ENCODE data around the gene LCP1. TPM values are rescaled to one million over a fixed set of nuclear protein-coding genes. Genes with fewer than 3 reads are reported as not detected.
A peak's percentile ranks its signal among the peaks of the same experiment; 100 is the strongest.

LCP1 gene
- total RNA-seq, 2 donors from 2014 or later, result 58.1 to 177 TPM

DNA sequence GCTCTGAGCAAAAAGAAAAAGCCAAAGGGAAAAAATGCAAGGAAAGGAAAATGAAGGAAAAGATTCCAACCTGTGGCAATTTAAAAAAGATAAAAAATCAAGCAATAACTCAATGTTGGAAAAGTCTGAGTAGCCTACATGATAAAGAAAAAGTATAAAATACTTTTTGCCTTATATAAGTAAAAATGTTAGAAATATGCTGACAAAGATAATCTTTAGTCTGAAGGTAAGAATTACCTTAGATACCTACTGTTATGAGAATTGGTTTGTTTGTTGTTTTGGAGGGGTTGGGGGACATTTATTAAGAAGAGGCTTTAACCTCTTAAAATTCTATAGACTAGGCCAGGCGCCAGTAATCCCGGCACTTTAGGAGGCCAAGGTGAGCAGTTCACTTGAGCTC, 47.5 kb downstream of the LCP1 start:
- Histone ChIP-seq H3K4me1 (replicated peaks) (peaks cover 3% of the 10 kb centered on the region), H3K9me3 (no peaks in the 10 kb centered on the region), H3K36me3 (no peaks in the 10 kb centered on the region), H3K27me3 (replicated peaks; ENCODE audit: insufficient read depth) (no peaks in the 10 kb centered on the region), H3K27ac (peak overlapping the region; percentile 76 to 82), H3K4me3 (no peak overlapping the region)
- 53% methylated on average over 2 of the region's 2 CpGs for WGBS
- intact Hi-C loops (cut with DNase I), result no loop called here
- TF ChIP-seq POLR2AphosphoS5 (IDR thresholded peaks at IDR 0.05) (no peak), POLR2A (IDR thresholded peaks at IDR 0.05) (no peak)
- TF ChIP-seq, protein P1, sequence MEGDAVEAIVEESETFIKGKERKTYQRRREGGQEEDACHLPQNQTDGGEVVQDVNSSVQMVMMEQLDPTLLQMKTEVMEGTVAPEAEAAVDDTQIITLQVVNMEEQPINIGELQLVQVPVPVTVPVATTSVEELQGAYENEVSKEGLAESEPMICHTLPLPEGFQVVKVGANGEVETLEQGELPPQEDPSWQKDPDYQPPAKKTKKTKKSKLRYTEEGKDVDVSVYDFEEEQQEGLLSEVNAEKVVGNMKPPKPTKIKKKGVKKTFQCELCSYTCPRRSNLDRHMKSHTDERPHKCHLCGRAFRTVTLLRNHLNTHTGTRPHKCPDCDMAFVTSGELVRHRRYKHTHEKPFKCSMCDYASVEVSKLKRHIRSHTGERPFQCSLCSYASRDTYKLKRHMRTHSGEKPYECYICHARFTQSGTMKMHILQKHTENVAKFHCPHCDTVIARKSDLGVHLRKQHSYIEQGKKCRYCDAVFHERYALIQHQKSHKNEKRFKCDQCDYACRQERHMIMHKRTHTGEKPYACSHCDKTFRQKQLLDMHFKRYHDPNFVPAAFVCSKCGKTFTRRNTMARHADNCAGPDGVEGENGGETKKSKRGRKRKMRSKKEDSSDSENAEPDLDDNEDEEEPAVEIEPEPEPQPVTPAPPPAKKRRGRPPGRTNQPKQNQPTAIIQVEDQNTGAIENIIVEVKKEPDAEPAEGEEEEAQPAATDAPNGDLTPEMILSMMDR (IDR thresholded peaks at IDR 0.05), result no peak
- DNase-seq (ENCODE audit: low spot score), result no peak

DNA sequence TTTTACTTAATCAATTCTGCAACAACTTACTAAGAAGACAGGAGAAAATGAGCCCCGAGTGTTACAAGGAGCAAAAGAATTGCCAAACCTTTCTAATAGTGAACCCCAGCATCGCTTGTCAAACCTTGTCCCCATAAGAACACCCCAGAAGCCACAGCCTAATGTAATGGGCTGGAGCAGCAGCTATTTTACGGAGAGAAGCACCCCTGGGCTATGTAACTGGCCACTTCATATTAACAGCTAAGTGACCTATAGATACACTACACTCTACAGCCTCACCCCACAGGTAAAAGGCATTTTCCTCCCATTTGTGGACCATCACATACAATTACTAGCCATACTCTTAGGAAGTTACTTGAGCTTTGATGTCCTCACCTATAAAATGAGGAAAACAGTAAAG, 49.9 kb downstream of the LCP1 start:
- DNase-seq (ENCODE audit: low spot score), result no peak
- TF ChIP-seq POLR2A (IDR thresholded peaks at IDR 0.05) (no peak), POLR2AphosphoS5 (IDR thresholded peaks at IDR 0.05) (no peak)
- intact Hi-C loops (cut with DNase I), result no loop called here
- no peaks in the 10 kb centered on the region for H3K27me3 ChIP-seq (replicated peaks; ENCODE audit: insufficient read depth)
- WGBS, result 91% methylated on average over 3 of the region's 3 CpGs
- no peaks in the 10 kb centered on the region for H3K36me3 ChIP-seq
- H3K27ac ChIP-seq, result no peak overlapping the region
- H3K4me3 ChIP-seq, result no peak overlapping the region
- H3K4me1 ChIP-seq (replicated peaks), result peaks cover 3% of the 10 kb centered on the region
- H3K9me3 ChIP-seq, result no peaks in the 10 kb centered on the region

DNA sequence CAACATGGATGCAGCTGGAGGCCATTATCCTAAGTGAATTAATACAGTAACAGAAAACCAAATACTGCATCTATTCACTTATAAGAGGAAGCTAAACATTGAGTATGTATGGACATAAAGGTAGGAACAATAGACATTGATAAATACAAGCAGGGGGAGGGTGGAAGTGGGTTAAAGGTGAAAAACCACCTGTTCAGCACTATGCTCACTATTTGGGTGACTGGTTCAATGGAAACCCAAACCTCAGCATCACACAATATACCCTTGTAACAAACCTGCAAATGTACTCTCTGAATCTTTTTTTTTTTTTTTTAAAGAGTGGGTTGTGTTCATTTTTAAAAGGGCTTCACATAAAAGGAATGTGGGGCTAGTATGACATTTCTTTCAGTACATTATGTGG, 50.3 kb downstream of the LCP1 start:
- Histone ChIP-seq H3K27me3 (replicated peaks; ENCODE audit: insufficient read depth) (no peaks in the 10 kb centered on the region), H3K4me3 (no peak overlapping the region), H3K4me1 (replicated peaks) (peaks cover 3% of the 10 kb centered on the region), H3K9me3 (no peaks in the 10 kb centered on the region), H3K27ac (no peak overlapping the region), H3K36me3 (no peaks in the 10 kb centered on the region)
- no peak for DNase-seq (ENCODE audit: low spot score)
- intact Hi-C loops (cut with DNase I), result no loop called here
- TF ChIP-seq POLR2AphosphoS5 (IDR thresholded peaks at IDR 0.05) (no peak), POLR2A (IDR thresholded peaks at IDR 0.05) (no peak)
- TF ChIP-seq, protein P1 (IDR thresholded peaks at IDR 0.05), result no peak

DNA sequence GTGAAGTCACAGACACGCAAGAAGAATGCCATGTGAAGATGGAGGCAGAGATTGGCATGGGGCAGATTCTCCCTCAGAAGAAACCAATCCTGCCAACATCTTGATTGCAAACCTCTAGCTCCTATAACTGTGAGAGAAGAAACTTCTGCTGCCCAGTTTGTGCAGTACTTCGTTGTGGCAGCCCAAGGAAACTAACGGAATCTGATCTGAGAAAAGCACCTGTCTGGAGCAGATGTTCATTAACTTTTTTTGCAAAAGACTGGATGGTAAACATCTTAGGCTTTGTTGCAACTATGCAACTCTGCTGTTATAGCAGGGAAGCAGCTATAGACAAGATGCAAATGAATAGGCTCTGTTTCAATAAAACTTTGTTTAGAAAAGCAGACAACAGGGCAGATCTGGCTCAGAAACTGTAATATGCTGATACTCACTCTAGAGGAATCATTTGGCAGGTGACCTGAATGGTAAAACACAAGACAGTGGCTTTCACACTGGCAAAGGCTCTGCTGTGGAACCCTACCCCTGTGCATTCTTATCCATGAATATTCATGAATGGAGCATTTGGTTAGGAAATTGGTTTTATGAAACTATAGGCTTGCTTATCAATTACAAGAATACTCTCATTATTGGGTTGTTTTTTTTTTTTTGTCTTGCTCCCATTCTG, 51.9 kb downstream of the LCP1 start:
- intact Hi-C loops (cut with DNase I), result no loop called here
- Histone ChIP-seq H3K36me3 (no peaks in the 10 kb centered on the region), H3K27ac (no peak overlapping the region), H3K9me3 (no peaks in the 10 kb centered on the region), H3K4me3 (no peak overlapping the region), H3K4me1 (replicated peaks) (peaks cover 3% of the 10 kb centered on the region), H3K27me3 (replicated peaks; ENCODE audit: insufficient read depth) (no peaks in the 10 kb centered on the region)
- no peak for DNase-seq (ENCODE audit: low spot score)
- TF ChIP-seq POLR2AphosphoS5 (IDR thresholded peaks at IDR 0.05) (no peak), POLR2A (IDR thresholded peaks at IDR 0.05) (no peak)
- TF ChIP-seq, protein P1 (IDR thresholded peaks at IDR 0.05), result no peak
- WGBS, result 90% methylated on average over 3 of the region's 3 CpGs

DNA sequence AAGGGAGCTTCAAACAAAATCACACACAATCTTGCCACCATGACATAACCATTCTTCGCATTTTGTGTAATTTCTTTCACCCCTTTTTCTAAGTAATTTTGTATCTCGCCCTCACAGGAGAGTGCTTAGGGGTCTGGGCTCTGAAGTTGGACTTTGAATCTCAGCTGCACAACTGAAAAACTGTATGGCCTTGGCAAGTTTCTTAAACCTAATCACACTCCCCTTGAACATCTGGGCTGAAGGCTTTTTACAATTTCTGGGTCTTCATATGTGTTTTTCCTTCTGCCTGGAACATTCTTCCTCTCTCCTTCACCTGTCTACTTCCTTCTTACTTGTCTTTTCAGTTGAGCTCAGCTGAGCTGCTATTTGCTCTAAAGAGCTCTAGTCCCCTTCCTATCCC, 52.9 kb downstream of the LCP1 start:
- H3K9me3 ChIP-seq, result no peaks in the 10 kb centered on the region
- DNase-seq (ENCODE audit: low spot score), result no peak
- WGBS, result 92% methylated on average over 2 of the region's 2 CpGs
- H3K27ac ChIP-seq, result no peak overlapping the region
- H3K27me3 ChIP-seq (replicated peaks; ENCODE audit: insufficient read depth), result no peaks in the 10 kb centered on the region
- TF ChIP-seq, protein P1 (IDR thresholded peaks at IDR 0.05), result no peak
- TF ChIP-seq POLR2A (IDR thresholded peaks at IDR 0.05) (no peak), POLR2AphosphoS5 (IDR thresholded peaks at IDR 0.05) (no peak)
- no peak overlapping the region for H3K4me3 ChIP-seq
- no peaks in the 10 kb centered on the region for H3K36me3 ChIP-seq
- intact Hi-C loops (cut with DNase I), result no loop called here
- H3K4me1 ChIP-seq (replicated peaks), result no peaks in the 10 kb centered on the region

Measured in prostate gland (tissue), 2 donors.